HG02938 (cell line): ENCODE data around the gene TSPY10.
"Not testable (repeated sequence)": the region's sequence is repeated elsewhere in the genome, so short reads cannot be mapped to it uniquely, and the experiment has no call there.

Source experiments
- ATAC-seq: cut with Tn5 transposase; IDR thresholded peaks from one replicate; pipeline ENCODE4 v1.9.1; 2021; ENCODE audit warnings: mild to moderate bottlenecking, moderate library complexity; ENCODE audit not compliant: unreplicated experiment

The TSPY10 gene, protein sequence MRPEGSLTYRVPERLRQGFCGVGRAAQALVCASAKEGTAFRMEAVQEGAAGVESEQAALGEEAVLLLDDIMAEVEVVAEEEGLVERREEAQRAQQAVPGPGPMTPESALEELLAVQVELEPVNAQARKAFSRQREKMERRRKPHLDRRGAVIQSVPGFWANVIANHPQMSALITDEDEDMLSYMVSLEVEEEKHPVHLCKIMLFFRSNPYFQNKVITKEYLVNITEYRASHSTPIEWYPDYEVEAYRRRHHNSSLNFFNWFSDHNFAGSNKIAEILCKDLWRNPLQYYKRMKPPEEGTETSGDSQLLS

DNA sequence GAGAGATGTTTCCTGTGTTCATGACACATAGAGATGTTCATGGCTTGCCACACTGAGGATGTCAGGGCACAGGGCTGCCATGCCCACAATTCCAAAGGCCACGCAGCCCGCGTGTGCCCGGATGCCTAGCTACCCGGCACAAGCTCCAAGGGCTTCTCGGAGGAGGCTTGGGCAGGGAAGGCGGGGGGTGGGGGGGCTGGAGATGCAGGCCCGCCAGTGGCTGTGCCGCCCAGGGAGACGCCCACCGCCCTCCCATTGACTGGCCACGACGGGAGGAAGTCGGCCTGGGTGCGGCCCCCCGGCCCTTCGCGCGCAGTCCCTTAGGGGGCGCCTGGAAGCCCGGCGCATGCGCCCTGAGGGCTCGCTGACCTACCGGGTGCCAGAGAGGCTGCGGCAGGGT lies at the start of gene TSPY10:
Gene TSPY10 (plus strand): TSS at position 301 of the 400 bp plus-strand sequence. CDS start 46 bp downstream, at position 347.
- ATAC-seq: not testable (repeated sequence)

DNA sequence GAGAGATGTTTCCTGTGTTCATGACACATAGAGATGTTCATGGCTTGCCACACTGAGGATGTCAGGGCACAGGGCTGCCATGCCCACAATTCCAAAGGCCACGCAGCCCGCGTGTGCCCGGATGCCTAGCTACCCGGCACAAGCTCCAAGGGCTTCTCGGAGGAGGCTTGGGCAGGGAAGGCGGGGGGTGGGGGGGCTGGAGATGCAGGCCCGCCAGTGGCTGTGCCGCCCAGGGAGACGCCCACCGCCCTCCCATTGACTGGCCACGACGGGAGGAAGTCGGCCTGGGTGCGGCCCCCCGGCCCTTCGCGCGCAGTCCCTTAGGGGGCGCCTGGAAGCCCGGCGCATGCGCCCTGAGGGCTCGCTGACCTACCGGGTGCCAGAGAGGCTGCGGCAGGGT lies 40.7 kb upstream of the TSPY10 start, which contains the start of gene TSPY9:
Gene TSPY9 (plus strand): TSS at position 301 of the 400 bp plus-strand sequence. CDS start 46 bp downstream, at position 347.
- ATAC-seq: not testable (repeated sequence)

- not testable (repeated sequence) for ATAC-seq
Measured at GRCh38 chrY:9504396-9504795, 23.3 kb upstream of the TSPY10 start.

- not testable (repeated sequence) for ATAC-seq
Measured at GRCh38 chrY:9516287-9516686, 11.4 kb upstream of the TSPY10 start.
